Activated CD8-positive, alpha-beta memory T cell treated with anti-CD3 and anti-CD28 coated beads, Interleukin-2, amount 50 U/mL, for 24 hours (primary cell): ENCODE data around the gene PPP5C.
"Not testable (repeated sequence)": the region's sequence is repeated elsewhere in the genome, so short reads cannot be mapped to it uniquely, and the experiment has no call there.

Experiments used
- DNase-seq: peaks from one replicate; pipeline ENCODE4 v3.0.0-alpha.2; 2020; ENCODE audit errors: extremely low read depth

The PPP5C gene

GRCh38 chr19:46386996-46387712 lies 40.3 kb downstream of the PPP5C start:
- DNase-seq, result no peak

DNA sequence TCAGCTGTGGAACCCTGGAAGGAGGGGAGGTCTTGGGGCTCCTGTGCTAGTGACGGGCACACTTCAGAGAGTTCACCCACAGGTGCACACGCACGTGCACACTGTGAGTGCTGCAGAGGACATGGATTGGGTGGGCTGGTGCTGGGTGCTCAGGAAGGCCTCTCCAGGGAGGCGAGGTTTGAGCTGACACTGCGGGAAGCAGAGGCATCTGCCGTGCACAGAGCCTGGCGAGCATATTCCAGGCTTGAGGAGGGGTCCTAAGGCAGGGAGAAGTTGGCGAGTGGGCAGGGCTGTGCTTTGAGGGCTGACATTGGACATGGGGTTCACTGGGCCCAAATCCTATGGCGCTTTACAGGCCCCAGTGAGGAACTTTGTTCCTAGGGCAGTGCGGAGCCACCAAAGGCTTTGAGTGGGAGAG lies 40.8 kb downstream of the PPP5C start:
- no peak for DNase-seq

DNA sequence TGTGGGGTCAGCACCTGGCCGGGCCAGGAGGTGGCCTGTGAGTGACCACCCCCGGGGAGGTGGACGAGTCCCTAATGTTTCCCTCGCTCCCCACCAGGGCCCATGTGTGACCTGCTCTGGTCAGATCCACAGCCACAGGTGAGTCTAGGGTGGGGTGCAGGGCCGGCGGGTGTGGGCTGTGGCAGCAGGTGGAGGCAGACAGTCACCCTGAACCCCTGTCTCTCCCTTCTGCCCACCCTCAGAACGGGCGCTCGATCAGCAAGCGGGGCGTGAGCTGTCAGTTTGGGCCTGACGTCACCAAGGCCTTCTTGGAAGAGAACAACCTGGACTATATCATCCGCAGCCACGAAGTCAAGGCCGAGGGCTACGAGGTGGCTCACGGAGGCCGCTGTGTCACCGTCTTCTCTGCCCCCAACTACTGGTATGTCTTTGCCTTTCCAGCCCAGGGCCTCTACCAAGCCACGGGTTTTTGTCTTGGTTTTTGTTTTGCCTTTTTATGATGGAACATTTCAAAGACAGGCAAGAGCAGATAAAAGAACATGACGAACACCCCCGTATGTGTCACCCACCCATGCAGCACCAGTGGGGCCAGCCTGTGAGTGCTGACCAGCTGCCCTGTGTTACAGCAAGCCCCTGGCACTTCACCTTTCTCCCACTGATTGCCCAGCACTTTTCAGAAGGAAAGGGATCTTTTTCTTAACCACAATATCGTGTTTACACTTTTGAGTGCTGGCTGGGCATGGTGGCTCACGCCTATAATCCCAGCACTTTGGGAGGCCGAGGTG lies 41.6 kb downstream of the PPP5C start:
- DNase-seq, result no peak

DNA sequence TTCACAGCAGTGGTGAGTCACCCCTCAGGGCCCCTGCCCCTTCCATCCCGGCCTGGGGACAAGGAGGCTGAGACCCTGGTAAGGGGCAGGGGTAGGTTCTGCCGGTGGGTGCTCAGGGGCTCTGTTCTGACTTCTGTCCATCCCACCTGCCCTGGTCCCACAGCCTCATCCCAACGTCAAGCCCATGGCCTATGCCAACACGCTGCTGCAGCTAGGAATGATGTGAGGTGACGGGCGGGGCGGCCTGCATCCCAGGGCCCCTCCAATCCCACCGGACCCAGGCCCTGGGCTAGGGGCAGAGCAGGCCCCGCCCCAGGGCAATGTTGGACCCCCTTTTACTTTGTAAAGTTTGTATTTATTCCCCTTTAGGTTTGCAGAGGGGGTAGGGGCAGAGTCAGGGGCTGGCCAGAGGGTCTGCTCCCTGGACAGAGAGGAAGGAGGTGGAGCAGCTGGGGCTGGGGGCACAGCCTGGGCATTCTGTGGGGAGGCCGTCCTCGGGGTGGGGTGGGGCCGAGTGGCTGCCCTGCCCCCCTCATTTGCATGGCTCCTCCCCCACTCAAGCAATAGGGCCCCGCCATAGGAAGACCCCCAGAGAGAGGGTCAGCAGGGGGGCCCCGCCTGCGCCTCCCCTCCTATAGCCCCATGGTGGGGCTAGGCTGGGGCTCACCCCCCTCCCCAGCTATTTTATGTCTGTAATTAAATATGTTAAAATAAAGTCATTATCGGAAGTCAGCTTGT lies 43.4 kb downstream of the PPP5C start:
- no peak for DNase-seq

- no peak for DNase-seq
Measured at GRCh38 chr19:46390866-46391265, 44.0 kb downstream of the PPP5C start.

GRCh38 chr19:46391296-46392251 lies 44.7 kb downstream of the PPP5C start:
- DNase-seq, result no peak

DNA sequence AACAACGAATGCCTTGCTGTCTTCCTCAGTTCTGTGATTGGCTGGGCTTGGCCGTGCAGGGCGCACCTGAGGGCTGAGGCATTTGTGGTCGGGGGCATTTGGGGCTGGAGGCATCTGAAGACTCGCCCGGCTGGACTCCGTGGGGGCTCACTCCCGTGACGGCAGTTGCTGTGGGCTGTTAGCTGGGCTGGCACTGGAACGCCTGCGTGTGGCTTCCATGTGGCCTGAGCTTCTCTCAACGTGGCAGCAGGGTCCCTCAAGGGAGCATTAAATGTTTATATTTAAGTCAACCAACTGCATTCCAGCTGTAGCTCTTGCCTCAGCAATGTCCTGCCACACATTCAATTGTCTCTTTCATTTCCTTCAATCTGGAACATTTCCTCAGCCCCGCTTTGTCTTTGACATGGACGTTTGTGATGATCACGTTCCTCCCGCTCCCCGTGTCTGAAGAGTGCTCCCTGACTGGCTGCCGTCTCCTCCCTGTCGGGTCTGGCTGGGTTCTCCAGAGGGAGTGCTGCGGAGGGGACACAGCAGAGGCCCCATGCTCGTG lies 45.4 kb downstream of the PPP5C start:
- DNase-seq, result no peak

DNA sequence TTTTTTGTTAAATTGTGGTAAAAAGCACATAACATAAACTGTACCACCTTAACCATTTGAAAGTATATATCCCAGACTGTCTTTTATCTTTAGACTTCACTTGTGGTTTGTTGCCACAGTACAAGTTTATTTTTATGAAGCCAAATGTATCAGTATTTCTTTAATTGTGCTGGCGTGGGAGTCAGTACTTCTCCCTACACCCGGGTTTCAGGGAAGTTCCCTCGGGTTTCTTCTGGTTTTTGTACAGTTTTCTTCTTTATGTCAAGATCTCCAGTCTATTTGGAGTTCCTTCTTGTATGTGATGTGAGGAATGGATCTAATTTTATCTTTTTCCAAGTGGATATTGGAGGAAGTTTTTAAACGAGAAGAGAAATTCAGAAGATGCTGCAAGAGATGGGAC lies 46.0 kb downstream of the PPP5C start:
- no peak for DNase-seq

- DNase-seq, result no peak
Measured at GRCh38 chr19:46393456-46394401, 46.8 kb downstream of the PPP5C start.

- DNase-seq, result no peak
Measured at GRCh38 chr19:46394402-46394797, 47.5 kb downstream of the PPP5C start.

GRCh38 chr19:46397801-46398479 lies 51.1 kb downstream of the PPP5C start:
- not testable (repeated sequence) for DNase-seq

- DNase-seq, result no peak
Measured at GRCh38 chr19:46402725-46403124, 55.8 kb downstream of the PPP5C start.

GRCh38 chr19:46404055-46404752 lies 57.3 kb downstream of the PPP5C start:
- DNase-seq, result no peak

DNA sequence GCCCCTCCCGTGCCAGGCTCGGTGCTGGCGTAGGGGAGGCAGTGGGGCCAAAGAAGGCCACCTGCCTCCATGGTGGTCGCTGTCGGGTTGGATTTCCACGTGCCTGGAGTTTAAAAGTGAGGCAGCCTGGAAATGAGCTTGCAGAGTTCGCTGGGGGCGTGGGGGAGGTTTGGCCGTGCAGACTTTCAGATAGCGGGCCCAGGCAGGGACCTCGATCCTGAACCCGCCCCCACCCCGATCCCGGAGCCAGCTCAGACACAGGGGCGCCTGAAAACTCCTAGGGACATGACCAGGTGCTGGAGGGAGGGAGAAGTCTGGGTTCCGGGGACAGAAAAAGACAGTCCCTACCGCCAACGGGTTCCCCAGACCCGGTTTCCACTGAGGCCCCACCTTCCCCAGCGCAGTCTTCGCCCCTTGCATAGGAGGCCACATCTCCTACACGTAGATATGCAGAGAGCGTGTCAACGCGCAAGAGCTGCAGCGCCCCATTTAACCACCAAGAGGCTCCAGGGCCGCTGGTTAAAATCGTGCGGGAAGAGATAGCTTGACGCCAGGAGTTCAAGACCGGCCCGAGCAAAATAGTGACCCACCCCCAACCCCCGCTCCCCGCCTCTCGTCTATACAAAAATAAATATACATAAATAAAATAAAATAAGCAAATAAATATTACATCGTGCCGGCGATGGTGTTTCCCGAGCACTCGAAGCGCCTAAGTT lies 58.0 kb downstream of the PPP5C start:
- no peak for DNase-seq

GRCh38 chr19:46406976-46407375 lies 60.1 kb downstream of the PPP5C start:
- DNase-seq, result no peak

DNA sequence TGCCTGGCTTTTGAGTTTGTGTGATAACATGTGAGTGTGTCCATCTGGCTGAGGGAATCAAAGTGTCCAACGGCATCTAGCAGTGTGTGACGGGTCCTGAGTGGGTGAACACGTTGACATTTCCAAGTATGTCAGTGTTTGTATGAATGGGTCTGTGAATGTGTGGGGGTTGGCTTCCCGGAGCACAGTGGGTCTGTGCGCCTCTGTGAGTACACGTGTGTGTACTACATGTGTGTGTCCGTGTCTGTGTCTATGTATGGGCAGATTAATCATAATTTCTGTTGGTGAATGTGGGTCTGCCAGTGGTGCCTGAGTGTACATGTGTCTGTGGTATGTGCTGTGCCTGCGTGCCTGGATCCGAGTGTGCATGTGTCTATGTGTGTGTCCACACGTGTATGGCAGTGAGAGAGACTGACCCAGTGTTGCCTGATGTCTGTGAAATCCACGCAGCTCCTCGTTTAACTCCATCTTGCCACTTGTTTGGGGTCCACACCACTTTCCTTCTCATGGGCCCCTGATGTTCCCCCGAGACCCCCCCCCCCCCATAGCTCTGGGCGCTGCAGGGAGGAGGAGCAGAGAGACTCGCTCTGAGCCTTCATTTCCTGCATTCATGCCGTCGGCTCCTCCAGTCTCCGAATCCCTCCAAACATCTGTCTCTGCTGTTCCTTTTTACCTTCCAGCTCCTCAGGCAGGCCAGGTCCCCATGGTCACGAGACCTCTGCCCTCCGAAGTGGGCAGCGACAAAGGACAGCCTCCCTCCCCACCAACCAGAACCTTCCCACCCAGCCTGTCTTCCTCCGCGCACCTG lies 61.2 kb downstream of the PPP5C start:
- DNase-seq, result no peak

- DNase-seq, result no peak
Measured at GRCh38 chr19:46408664-46409039, 61.8 kb downstream of the PPP5C start.
